Spleen (tissue), 11 donors: ENCODE measurements around the gene GRIK1. TPM values are rescaled to one million over a fixed set of nuclear protein-coding genes. Genes with fewer than 3 reads are reported as not detected.

Experiments
- DNase-seq: peaks from one replicate; pipeline ENCODE4 v3.0.0-alpha.2; 2020
- H3K27ac ChIP-seq, 8 donors: fragments of 200-600 bp; sonication (generic) in 7 of 8; 1 replicate in 4 of 8; 2 replicates in 4 of 8; pipeline versions ENCODE4 v1.5.0 to v1.8.0; 2016 to 2021; ENCODE audit warnings: inconsistent platforms in 4 of 8, mild to moderate bottlenecking in 4 of 8, moderate library complexity in 1 of 8
- H3K27me3 ChIP-seq, 7 donors: fragments of 200-600 bp; sonication (generic) in 6 of 7; replicated peaks in 1 of 7; 1 replicate in 4 of 7; 2 replicates in 3 of 7; pipeline versions ENCODE4 v1.5.0 to v1.8.0; 2016 to 2021; ENCODE audit warnings: inconsistent platforms in 3 of 7, mild to moderate bottlenecking in 1 of 7
- H3K36me3 ChIP-seq, 6 donors: fragments of 200-600 bp; sonication (generic) in 5 of 6; 1 replicate in 4 of 6; 2 replicates in 2 of 6; pipeline versions ENCODE4 v1.5.0 to v1.8.0; 2016 to 2021; ENCODE audit warnings: inconsistent platforms in 2 of 6
- H3K4me1 ChIP-seq, 6 donors: fragments of 200-600 bp; sonication (generic) in 5 of 6; 1 replicate in 3 of 6; 2 replicates in 3 of 6; pipeline versions ENCODE4 v1.5.0 to v1.8.0; 2016 to 2021; ENCODE audit warnings: inconsistent platforms in 3 of 6
- H3K4me3 ChIP-seq, 8 donors: fragments of 200-600 bp; sonication (generic) in 7 of 8; 1 replicate in 4 of 8; 2 replicates in 4 of 8; pipeline versions ENCODE4 v1.5.0 to v1.8.0; 2016 to 2021; ENCODE audit warnings: inconsistent platforms in 4 of 8, mild to moderate bottlenecking in 4 of 8, moderate library complexity in 2 of 8
- H3K9me3 ChIP-seq, 8 donors: fragments of 200-600 bp; sonication (generic) in 7 of 8; 1 replicate in 4 of 8; 2 replicates in 4 of 8; pipeline versions ENCODE4 v1.5.0 to v1.8.0; 2016 to 2021; ENCODE audit warnings: inconsistent platforms in 4 of 8
- CTCF ChIP-seq, 11 experiments: fragments of 200-600 bp in 7 of 11; fragments of 450-650 bp in 4 of 11; sonication (generic) in 4 of 11; IDR thresholded peaks in 8 of 11; conservative IDR thresholded peaks in 3 of 11; 1 replicate in 7 of 11; 2 replicates in 4 of 11; pipeline versions ENCODE4 v1.4.0 to v1.8.0; 2016 to 2021; ENCODE audit warnings: antibody characterized with exemption in 11 of 11, inconsistent platforms in 4 of 11, mild to moderate bottlenecking in 1 of 11
- POLR2A ChIP-seq, 3 donors: fragments of 450-650 bp; IDR thresholded peaks; one replicate each; pipeline ENCODE4 v1.5.1; 2017; ENCODE audit warnings: antibody characterized with exemption in 3 of 3, mild to moderate bottlenecking in 1 of 3
- POLR2AphosphoS5 ChIP-seq, 3 donors: sonication (generic); formaldehyde crosslinking; IDR thresholded peaks; one replicate each; pipeline ENCODE4 v1.5.1; 2017; ENCODE audit warnings: antibody characterized with exemption in 3 of 3
- WGBS, 5 donors: extraction: QIAGEN DNeasy Blood & Tissue Kit in 3 of 5; methylation state at CpG; one replicate each; pipeline versions ENCODE4 v1.1.5 to v1.1.7; 2013 to 2018; 5-methylcytosine and 5-hydroxymethylcytosine counted together
- intact Hi-C: fragments of 100-400 bp; cut with DNase I; formaldehyde crosslinking; loops from one replicate; pipeline ENCODE4 v1.15.0; 2023; ENCODE audit warnings: low total_unique reads
- polyA plus RNA-seq, 3 donors: library from polyadenylated mRNA; stranded (reverse); fragments of 200-250 nt; gene quantifications; one replicate each; pipeline ENCODE4 v1.2.1, GENCODE V29; 2013
- total RNA-seq, 7 donors: library from RNA; depleted of rRNA in 3 of 7; stranded (reverse); fragments of >200 nt in 3 of 7; fragmentation: NEBNext Ultra II Directional in 4 of 7; extraction: Animal tissue kit (Norgen Biotek cat#: 25700) in 4 of 7; gene quantifications; one replicate each; pipeline versions ENCODE4 v1.1.0 to v1.2.1, GENCODE V29; 2016 to 2021
- donor health status: healthy with polysubstance abuse.
- donor health status: DM: no; HTN: no; CAD: no; lungs with moderate emphysema.
- donor health status: DM: no; HTN: no; CAD: no.
- donor health status: Bipolar disorder and iron deficiency.
- donor health status: healthy.
- donor health status: DM: no; HTN: no; CAD: no.
- donor health status: DM: yes; HTN: yes; CAD: no.

The GRIK1 gene
- total and polyA plus RNA-seq, 10 donors = 0.02 to 0.17 (median 0.04) TPM; not detected in 7

GRCh38 chr21:29749957-29750356 lies 189.8 kb downstream of the GRIK1 start:
- Histone ChIP-seq H3K4me1 (no peaks in the 10 kb centered on the region), H3K27ac (no peak overlapping the region), H3K4me3 (no peak overlapping the region), H3K9me3 (no peaks in the 10 kb centered on the region), H3K36me3 (no peaks in the 10 kb centered on the region), H3K27me3 (no peaks in the 10 kb centered on the region)
- intact Hi-C loops = no loop called here
- no peak for TF ChIP-seq CTCF (IDR thresholded peaks at IDR 0.05 in 8 of 11, conservative IDR thresholded peaks at IDR 0.05 in 3 of 11)
- no peak for TF ChIP-seq POLR2AphosphoS5 (IDR thresholded peaks at IDR 0.05)
- TF ChIP-seq POLR2A (IDR thresholded peaks at IDR 0.05) = no peak
- no peak for DNase-seq
- WGBS, 5 donors = 95 to 100% (median 96%) methylated on average over 1 of the region's 1 CpG

GRCh38 chr21:29749223-29749622 lies 190.6 kb downstream of the GRIK1 start:
- no peak overlapping the region for H3K4me3 ChIP-seq
- DNase-seq = no peak
- H3K36me3 ChIP-seq = no peaks in the 10 kb centered on the region
- no peaks in the 10 kb centered on the region for H3K27me3 ChIP-seq
- 92 to 98% (median 98%) methylated on average over 3 of the region's 3 CpGs for WGBS, 5 donors
- no peaks in the 10 kb centered on the region for H3K4me1 ChIP-seq
- intact Hi-C loops = no loop called here
- no peaks in the 10 kb centered on the region for H3K9me3 ChIP-seq
- H3K27ac ChIP-seq = no peak overlapping the region
- no peak for TF ChIP-seq POLR2A (IDR thresholded peaks at IDR 0.05)
- no peak for TF ChIP-seq POLR2AphosphoS5 (IDR thresholded peaks at IDR 0.05)
- no peak for TF ChIP-seq CTCF (IDR thresholded peaks at IDR 0.05 in 8 of 11, conservative IDR thresholded peaks at IDR 0.05 in 3 of 11)

- TF ChIP-seq POLR2AphosphoS5 (IDR thresholded peaks at IDR 0.05) = no peak
- TF ChIP-seq POLR2A (IDR thresholded peaks at IDR 0.05) = no peak
- TF ChIP-seq CTCF (IDR thresholded peaks at IDR 0.05 in 8 of 11, conservative IDR thresholded peaks at IDR 0.05 in 3 of 11) = no peak
- no peak overlapping the region for H3K27ac ChIP-seq
- H3K4me3 ChIP-seq = no peak overlapping the region
- no peak for DNase-seq
- intact Hi-C loops = no loop called here
- H3K27me3 ChIP-seq = no peaks in the 10 kb centered on the region
- no peaks in the 10 kb centered on the region for H3K9me3 ChIP-seq
- H3K4me1 ChIP-seq = no peaks in the 10 kb centered on the region
- 81 to 88% (median 83%) methylated on average over 8 of the region's 8 CpGs for WGBS, 5 donors
- no peaks in the 10 kb centered on the region for H3K36me3 ChIP-seq
Observed at GRCh38 chr21:29748391-29749167, 191.2 kb downstream of the GRIK1 start.

GRCh38 chr21:29741761-29742160 lies 198.0 kb downstream of the GRIK1 start:
- Histone ChIP-seq H3K4me1 (no peaks in the 10 kb centered on the region), H3K4me3 (no peak overlapping the region), H3K27ac (no peak overlapping the region), H3K36me3 (no peaks in the 10 kb centered on the region), H3K9me3 (no peaks in the 10 kb centered on the region), H3K27me3 (no peaks in the 10 kb centered on the region)
- intact Hi-C loops = no loop called here
- no peak for TF ChIP-seq POLR2A (IDR thresholded peaks at IDR 0.05)
- TF ChIP-seq CTCF (IDR thresholded peaks at IDR 0.05 in 8 of 11, conservative IDR thresholded peaks at IDR 0.05 in 3 of 11) = no peak
- no peak for TF ChIP-seq POLR2AphosphoS5 (IDR thresholded peaks at IDR 0.05)
- DNase-seq = no peak
- 79 to 92% (median 86%) methylated on average over 2 of the region's 2 CpGs for WGBS, 5 donors
